HL-60 (cell line): Measurements from ENCODE around the gene CD40.
A peak's percentile ranks its signal among the peaks of the same experiment; 100 is the strongest.

Source experiments
- POLR2AphosphoS5 ChIP-seq: IDR thresholded peaks from 2 replicates; pipeline ENCODE4 v1.6.1; 2012; ENCODE audit warnings: low read depth
- TF ChIP-seq, protein P1 (sequence below): IDR thresholded peaks from one replicate; pipeline ENCODE4 v1.5.1; 2011; ENCODE audit warnings: low read length, control low read depth, inconsistent platforms; ENCODE audit not compliant: insufficient read depth

DNA sequence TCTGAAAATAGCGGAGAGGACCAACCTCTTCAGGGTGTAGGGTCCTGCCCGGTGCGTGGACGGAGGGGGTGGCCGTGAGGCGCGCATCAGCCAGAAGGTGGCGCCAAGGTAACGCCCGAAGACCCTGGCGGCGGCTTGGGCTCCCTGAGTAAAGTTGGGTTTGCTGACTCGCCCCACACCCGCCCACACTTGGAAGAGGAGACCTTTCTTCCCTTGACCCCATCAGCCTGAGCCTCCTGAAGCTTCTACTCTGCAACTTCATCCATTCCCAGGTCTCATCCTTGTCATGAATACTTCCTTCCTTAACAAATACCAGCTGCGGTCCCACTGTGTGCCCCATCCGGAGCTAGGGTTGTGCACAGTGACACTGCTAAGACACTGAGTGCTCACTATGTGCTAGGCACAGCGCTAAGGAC is 14.6 kb downstream of the CD40 start:
- TF ChIP-seq, protein P1, sequence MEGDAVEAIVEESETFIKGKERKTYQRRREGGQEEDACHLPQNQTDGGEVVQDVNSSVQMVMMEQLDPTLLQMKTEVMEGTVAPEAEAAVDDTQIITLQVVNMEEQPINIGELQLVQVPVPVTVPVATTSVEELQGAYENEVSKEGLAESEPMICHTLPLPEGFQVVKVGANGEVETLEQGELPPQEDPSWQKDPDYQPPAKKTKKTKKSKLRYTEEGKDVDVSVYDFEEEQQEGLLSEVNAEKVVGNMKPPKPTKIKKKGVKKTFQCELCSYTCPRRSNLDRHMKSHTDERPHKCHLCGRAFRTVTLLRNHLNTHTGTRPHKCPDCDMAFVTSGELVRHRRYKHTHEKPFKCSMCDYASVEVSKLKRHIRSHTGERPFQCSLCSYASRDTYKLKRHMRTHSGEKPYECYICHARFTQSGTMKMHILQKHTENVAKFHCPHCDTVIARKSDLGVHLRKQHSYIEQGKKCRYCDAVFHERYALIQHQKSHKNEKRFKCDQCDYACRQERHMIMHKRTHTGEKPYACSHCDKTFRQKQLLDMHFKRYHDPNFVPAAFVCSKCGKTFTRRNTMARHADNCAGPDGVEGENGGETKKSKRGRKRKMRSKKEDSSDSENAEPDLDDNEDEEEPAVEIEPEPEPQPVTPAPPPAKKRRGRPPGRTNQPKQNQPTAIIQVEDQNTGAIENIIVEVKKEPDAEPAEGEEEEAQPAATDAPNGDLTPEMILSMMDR: peak; percentile 48
- TF ChIP-seq POLR2AphosphoS5: no peak
